Breast epithelium (tissue), 3 donors: Measurements from ENCODE around the gene SPOCK1.

ENCODE experiments used
- POLR2A ChIP-seq: fragments of 450-650 bp; IDR thresholded peaks from one replicate; pipeline ENCODE4 v1.6.1; 2016; ENCODE audit warnings: antibody characterized with exemption, mild to moderate bottlenecking, moderate library complexity
- POLR2AphosphoS5 ChIP-seq, 3 donors: sonication (generic); formaldehyde crosslinking; IDR thresholded peaks; one replicate each; pipeline ENCODE4 v1.6.1; 2017; ENCODE audit warnings: antibody characterized with exemption in 3 of 3
- TF ChIP-seq, protein P1 (sequence below), 3 donors: fragments of 450-650 bp; IDR thresholded peaks; one replicate each; pipeline ENCODE4 v1.5.1; 2016 to 2017; ENCODE audit warnings: antibody characterized with exemption in 3 of 3, mild to moderate bottlenecking in 3 of 3, moderate library complexity in 3 of 3

DNA sequence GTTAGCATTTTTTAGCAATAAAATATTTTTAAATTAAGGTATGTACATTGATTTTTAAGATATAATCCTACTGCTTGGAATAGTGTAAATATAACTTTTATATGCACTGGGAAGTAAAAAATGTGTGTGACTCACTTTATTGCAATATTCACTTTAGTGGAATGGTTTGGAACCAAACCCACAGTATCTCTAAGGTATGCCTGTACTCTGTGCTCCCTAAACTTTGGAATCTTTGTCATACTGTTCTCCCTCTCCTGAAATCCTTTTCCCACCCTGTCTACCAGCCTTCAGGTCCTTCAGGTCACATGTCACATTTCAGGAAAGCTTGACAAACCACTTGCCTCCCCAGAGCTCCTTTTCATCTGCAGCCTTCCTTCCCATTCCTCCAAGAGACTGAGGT, 308.7 kb downstream of the SPOCK1 start:
- no peak for TF ChIP-seq POLR2A
- TF ChIP-seq, protein P1, sequence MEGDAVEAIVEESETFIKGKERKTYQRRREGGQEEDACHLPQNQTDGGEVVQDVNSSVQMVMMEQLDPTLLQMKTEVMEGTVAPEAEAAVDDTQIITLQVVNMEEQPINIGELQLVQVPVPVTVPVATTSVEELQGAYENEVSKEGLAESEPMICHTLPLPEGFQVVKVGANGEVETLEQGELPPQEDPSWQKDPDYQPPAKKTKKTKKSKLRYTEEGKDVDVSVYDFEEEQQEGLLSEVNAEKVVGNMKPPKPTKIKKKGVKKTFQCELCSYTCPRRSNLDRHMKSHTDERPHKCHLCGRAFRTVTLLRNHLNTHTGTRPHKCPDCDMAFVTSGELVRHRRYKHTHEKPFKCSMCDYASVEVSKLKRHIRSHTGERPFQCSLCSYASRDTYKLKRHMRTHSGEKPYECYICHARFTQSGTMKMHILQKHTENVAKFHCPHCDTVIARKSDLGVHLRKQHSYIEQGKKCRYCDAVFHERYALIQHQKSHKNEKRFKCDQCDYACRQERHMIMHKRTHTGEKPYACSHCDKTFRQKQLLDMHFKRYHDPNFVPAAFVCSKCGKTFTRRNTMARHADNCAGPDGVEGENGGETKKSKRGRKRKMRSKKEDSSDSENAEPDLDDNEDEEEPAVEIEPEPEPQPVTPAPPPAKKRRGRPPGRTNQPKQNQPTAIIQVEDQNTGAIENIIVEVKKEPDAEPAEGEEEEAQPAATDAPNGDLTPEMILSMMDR (IDR thresholded peaks at IDR 0.05), result no peak
- TF ChIP-seq POLR2AphosphoS5 (IDR thresholded peaks at IDR 0.05), result no peak
